Measurements from ENCODE around the gene KIRREL3.

The KIRREL3 gene

DNA sequence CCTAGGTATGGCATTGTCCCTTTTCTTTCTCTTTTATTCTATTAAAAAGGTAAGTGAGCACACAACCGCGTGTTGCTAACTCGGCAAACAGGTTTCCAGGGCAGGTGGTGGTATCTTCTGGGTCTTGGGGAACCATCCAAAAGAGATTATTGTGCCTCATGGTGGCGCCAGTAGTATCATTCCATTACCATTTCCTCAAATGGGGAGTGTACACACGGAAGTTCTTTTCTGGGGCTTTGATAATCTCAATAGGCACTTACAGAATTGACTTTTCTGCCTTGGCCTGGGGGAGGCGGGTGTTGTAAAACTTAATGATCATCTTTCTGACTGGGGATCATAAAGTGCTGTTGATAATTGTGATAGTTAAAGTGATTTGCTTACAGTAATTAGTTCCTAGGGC lies 234.1 kb downstream of the KIRREL3 start:
- no peak for DNase-seq

DNA sequence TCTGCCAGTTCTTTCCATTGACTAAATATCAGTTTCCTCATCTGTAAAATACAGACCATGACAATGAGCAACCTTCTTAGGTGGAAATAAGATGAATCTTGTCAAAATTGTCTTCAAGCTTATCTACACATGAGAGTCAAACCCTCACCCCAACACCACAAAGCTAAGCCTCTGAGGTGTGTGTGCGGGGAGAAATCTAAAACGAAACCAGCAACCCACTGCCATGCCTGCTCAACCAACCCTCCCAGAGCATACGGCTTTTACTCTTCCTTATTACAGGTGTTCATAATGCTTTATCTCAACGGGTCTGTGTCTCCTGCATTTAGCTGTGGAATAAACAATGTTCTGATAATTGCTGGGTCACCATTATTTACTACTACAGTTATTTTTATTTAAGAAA lies 235.4 kb downstream of the KIRREL3 start:
- DNase-seq = no peak

DNA sequence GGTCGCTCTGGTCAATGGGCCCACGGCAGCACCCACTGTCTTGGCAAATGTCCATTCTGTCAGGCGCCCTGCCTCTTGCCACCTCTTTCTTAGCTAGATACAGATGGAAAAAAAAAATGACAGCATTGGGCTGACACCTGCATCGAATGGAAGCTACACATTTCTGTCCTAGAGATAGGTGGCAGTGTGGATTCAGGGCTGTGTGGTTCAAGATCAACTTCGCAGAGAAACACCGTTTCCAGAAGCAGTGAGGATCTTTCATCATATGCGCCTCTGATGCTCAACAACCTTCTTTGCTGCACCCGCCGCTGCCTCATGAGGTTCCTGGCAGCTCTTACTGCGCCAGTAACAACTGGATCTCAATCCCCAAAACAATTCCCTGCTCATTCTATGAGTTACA lies 236.3 kb downstream of the KIRREL3 start:
- DNase-seq = peak; percentile 16

DNA sequence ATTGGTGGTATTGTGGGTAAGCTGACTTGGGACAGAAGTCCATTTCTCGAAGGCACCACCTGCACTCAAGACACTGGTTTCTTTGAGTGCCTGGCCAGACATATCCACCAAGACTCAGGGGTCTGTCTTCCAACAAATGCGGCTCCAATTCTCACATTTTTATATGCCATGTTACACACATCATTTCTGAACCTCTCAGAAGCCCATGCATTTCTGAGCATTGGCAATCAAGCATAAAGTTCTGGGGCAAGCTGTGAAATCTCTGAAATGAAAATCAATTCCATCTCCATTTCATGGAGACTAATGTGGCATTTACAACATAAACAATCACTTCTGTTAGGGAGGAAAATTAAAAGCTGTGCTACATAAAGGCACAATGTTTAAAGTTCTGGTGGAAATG lies 243.7 kb downstream of the KIRREL3 start:
- DNase-seq = no peak

DNA sequence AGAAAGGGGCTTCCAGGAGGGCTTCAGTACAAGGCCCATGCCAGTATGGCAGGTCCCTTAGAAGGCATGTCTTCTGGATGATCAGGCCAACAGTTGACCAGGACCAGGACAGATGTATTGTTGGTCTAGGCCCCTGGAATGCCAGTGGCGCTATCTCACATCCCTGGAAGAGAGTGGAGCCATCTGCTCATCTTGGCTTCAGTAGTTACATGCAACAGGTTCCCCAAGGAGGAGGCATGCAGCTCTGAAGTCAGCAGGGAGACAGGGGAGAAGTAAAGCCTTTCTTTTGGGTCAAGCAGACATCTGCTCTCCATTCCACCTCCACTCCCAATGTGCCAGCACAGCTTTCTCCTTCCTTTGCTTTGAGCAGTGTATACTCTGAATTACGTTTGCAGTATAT lies 244.1 kb downstream of the KIRREL3 start:
- DNase-seq = no peak

DNA sequence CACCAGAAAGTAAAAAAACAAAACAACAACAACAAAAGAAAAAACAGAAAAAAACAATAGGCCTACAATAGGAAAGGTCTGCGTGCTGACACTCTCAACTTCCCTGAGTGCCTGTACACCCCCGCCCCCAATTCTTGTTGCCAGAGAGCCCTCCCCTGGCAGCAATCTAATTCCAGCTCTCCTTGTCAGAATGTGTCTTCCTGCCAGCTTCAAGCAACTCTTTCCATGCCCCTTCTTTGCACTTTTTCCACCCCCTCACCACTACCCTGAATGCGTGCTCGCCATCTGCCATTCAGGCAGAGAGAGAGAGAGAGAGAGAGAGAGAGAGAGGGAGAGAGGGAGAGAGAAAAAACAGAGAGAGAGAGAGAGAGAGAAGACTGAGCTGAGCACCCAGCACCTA lies 245.0 kb downstream of the KIRREL3 start:
- DNase-seq = no peak

DNA sequence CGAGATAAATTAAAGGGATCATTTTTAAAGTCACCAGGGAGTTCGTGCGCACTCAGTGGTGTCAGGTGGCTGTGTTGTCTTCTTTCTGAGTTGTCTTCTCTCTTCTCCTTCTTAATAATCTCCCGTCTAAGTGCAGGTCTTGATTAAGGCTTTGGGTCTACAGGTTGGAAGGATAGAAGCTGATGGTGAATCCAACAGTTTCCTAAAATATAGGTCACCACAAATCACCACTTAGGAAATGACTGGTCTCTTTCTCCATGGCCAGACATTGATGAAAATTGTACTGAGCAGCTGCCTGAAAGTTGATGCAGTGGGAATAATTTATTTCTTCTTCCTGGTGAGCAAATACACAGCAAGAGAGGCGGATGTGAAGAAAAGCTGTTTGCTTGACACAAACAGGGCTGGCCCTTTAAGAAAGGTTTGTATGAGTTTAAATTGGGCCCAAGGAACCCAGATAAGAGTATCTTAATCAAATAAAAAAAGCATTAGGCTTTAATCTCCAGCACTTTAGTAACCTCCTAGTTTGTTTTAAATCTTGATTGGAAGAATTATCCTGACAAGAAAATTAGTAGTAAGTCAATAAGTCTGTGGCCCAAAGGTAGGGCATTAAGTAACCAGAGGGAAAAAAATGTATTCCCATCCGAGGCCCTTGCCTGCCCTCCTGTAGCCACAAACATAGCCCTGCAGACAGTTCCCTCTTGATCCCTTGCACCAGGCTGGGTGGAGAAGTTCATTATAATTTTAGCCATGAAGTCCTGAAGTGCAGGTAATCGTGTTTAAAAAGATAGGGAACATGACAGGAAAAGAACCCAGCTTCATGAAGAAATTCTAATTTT lies 245.8 kb downstream of the KIRREL3 start:
- DNase-seq = no peak

DNA sequence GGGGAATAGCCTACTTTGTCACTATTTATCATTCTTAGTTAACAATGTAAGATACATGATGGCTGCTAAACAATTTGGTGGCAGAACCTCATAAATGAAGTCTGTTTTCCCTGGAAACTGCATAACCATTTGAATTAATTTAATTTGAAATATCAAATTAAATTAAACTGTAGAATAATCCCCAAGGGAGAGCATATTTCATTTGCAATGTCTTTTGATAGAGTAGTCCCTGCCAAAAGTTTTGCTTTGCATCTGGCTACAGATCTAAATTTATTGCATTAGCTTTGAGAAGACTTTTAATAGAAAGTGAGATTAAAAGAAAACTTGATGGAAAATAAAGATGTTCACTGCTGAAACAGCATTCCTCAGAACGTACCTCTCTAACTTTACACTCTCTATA lies 246.6 kb downstream of the KIRREL3 start:
- no peak for DNase-seq

DNA sequence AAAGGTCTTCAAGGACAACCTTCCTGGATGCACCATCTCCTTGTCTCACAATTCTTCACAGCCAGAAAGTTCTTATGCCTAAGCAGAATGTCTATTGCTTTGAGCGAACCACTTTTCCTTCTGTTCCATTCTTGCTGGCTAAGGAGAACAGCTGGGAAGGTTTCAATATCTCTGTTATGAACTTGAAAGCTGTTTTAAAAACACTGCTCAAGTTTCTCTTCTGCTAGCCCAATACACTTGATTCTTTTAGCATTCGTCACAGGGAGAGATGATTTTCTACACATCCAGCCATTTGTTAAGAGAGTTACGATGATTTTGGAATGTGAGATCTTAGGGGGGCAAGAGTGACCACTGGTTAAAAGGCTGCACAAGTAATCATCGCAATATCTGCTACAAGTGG lies 249.3 kb downstream of the KIRREL3 start:
- no peak for DNase-seq

DNA sequence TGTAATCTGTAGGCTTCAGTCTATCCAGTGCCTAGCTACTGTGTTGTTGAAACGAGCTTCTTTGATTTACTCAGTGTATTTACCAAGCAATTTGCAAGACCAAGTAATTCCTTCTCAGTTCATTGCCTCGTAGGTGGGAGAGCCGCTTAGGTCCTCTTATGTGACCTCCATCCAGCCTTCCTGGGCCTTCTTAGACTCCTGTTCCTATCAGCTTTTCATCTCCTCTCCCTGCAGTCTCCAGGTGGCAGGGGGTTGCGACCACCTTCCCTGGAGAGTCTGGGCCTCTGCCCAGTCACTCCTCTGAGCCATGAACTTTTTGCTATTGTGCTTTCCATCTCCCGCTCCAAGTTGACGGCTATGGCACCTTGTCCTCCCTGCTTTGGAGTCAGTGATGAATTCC lies 251.8 kb downstream of the KIRREL3 start:
- DNase-seq = no peak

DNA sequence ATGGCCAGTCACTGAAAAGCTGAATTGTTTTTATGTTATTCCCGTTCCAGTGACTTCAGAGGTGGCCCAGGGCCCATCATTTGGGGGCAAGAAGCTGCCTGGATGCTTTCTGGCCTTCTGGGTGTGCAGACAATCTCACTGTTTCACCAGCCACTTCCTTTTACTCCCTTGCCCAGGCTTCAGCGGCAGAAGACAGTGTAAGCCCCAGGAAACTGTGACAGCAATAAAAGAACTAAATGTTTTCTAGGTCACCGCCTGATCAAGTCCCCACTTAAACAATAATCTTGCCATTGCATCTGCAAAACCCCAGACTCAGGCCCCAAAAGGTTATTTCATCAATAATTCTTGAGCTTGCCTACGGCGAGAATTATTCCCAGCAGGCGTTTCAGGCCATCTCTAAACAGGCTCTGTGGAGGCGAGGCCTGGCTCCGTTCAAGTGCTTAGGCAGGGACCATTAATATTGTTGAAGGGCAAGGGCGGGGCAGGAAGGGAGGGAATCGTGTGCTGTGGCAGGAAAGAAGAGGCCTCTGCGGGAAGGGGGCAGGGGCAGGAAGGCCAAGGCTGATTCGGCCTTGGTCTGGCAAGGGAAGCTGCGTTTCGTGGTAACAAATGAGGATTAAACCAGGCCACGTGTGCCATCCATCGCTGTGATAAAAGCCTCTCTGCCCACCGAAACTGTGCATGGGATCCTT lies 252.3 kb downstream of the KIRREL3 start:
- no peak for DNase-seq

DNA sequence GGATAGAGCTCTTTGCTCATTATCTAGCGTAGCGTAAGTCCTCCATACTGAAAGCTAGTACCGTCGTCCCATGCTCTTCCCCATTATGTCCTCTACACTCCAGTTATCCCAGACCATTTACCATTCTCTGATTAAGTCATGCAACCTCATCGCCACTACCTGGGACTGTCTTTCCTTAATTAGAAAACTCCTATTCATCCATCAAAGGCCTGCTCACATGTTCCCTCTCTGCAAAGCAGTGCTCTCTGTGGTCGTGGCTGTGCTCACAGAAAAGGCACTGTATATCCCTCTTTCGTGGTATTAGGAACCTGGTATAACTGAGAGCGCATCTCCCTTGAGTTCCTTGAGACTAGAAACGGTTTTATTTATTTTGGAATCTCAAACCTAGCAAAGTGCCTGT lies 253.3 kb downstream of the KIRREL3 start:
- DNase-seq = no peak

DNA sequence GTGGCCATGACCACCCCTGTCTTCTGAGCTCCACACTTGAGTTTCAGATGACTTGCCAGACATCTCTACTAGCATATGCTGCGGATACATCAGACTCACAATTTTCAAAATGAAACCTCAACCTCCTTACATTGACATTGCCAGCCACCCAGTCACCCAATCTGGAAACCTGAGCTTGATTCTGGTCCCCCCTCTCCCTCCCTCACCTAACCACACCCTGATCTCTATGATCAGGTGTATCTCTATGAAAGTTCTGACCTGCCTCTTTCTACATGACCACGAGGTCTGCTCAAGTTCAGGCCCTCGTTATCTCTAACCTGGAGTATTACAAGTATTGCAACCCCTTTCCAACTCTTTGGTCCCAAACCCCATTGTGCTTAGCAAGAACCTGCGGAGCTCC lies 254.1 kb downstream of the KIRREL3 start:
- DNase-seq = no peak

DNA sequence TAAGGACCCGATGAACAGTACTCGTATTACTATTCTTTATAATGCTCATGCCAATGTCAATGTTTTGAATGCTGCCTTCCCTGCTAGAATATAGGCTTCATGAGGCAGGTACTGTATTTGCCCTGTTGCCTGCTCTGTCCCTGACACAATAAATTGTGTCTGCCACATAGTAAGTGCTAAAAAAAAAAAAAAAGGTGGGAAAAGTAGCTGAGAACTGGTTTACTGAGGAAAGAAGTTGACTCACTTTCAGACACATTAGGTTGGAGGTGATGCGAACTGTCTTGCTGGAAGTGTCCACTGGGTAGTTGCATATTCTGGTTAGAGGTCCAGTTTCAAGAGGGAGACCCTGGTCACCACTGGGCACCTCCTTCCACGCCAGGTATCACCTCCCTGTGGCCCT lies 255.9 kb downstream of the KIRREL3 start:
- no peak for DNase-seq

DNA sequence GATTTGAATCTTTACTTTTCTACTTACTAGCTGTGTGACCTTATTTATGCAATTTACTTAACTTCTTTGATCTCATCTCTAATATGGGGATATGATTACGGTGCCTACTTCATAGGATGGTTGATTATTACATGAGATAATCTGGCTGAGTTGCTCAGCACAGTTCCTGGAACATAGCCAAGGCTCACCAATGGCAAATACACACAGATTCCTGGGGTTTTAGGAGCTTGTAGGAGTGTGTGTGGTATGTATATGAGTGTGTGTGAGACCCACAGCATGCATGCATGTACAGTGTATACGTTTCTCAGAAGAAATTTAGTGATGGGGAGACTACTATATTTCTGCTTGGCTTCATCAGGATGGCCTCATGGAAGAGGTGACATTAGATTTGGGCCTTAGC lies 256.9 kb downstream of the KIRREL3 start:
- DNase-seq = no peak

DNA sequence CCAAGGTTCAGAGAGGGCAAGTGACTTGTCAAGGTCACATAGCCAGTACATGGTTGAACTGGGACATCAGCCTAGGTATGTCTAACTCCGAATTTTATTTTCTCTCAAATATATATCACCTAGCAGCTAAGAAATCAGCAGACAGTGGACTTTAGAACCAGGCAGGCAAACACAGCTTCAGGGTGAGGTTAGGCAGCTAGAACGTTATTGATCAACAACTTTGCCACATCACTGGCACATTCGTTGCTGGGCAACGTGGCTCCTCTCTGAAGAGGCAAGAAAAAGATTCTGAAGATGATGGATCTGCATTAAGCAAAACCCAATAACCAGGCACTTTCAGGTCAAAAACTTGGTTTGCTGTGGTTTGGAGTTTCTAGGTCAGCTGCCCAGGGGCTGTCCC lies 258.0 kb downstream of the KIRREL3 start:
- DNase-seq = no peak

DNA sequence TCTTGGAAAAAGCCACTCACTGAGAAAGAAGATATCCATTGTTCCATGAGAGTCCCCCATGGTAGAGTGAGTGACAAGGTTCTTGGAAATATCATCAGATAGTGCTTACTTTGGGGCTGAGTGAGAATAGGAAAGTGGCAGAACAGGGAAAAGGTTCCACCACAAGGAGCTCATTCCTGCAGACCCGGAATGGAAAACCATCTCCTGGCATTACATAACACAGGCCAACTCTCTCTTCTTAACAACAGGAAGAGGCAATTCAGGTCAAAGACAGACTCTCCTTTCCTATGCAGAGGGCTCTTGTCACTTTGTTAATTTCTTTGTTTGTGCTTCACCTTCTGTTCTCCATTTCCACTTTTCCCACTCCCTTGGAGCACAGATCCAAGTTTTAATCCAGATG lies 259.7 kb downstream of the KIRREL3 start:
- DNase-seq = no peak

DNA sequence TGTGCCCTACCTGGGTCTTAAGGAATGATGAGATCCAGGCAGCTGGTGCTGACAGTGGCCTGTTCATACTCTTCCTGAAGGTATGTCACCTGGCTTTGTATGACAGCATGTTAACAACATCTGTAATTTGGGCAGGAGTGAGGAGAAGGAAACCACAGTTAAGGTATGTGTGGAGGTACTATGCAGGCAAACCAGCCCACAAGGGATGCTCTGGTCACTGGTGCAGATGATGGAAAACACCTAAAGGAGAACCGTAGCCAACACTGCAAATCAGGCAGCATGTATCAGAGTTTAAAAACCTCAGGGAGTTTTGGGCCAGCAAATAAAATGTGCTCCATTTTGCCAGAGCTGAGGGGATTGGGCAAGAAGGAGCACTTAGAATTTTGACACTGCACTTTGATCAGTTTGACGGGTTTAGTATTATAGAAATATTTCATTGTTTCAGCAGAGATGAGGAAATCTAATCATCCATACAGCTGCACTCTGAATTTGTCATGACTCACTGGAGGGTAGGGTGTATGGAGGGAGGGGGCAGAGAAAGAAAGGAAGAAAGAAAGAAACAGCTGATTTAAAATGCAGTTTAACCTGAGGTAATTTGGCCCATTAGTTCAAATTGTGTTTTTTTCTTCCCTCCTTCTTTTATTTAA lies 260.9 kb downstream of the KIRREL3 start:
- no peak for DNase-seq

DNA sequence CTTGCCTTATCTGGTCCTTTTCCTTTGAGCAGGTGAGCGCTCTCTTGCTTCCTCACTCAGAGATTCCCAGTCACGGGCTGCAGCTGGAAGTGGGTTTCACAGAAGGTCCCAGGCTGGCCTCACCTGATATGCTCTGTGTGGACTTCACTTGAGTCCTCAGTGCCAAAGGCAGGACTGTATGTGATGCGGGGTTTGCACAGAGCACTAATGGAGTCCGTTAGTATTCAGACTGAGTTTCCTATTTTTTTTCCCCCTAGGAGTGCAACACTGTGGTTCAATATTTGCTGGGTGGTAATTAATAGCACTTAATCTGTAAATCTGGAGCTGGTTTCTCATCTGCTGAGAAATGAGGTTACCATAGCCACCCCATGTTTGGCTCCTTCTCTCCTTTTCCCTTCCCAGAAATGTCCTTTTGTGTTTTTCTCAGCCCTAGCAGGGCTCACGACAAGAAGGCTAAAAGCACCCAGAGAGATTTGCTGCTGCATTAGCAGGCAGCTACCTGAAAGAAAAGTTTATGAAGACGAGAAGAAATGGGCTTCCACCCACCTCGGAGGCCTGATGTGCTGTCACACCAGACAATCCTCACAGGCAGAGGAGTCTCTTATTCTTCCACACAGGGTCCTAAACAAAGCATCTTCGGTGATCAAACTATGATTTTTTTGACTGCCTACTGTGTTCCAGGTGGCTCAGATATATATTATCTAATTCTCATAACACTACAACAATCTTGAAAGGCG lies 262.1 kb downstream of the KIRREL3 start:
- DNase-seq = no peak

DNA sequence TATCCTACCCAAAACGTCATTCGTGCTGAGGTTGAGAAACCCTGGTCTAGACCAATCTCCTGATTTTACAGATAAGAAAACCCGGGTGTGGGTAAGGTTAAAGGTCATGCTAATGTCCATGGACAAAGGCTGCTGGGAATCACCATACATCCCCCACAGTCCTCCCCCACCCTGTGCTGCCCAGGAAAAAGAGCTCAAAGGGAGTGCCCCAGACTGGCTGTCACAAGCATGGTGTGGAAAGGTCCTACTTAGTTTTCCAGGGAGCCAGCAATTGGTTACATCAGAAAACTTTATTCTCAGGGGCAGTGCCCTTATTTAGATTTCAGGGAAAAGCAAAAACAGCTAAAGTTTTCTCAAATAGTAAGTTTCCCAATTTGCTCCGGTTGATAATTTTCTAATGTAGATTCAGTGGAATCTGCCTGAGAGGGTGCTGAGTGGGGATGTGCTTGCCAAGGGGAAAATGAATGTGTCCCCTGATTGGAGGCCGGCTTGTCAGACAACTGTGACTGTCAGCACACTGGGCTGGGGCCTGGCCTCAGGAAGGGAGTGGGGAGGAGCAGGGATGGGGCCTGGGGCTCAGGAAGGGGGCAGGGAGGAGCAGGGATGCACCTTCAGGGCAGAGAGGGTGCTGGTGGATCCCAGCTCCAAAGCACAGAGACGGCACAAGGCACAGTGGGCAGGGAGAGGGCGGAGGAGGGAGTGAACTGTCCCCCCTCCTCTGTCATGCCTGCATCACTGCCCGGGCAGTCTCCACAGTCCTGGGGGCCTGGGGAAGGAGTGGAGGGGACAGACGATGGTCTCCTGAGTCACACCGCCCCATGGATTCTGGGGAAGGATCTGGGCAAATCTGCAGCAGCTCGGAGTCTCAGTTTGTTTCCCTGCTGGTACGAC lies 263.6 kb downstream of the KIRREL3 start:
- no peak for DNase-seq

DNA sequence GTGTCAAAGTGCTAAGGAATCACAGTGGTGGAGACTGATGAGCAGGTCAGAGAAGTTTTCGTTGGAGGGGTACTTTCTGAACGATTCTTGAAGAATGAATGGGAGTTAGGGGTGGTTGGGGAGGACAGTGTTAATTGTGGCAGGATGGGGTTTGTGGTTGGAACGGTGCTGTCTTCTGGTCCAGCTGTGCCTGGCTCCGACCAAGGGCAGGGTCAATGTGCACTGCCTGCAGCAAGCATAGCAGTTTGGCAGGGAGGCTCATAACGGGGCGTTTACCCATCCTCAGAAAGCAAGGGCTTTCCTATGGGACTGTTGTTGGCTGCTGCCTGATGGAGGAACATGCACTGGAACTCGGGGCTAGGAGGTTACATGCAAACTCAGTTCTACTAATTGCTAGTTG lies 265.8 kb downstream of the KIRREL3 start:
- DNase-seq = no peak

DNA sequence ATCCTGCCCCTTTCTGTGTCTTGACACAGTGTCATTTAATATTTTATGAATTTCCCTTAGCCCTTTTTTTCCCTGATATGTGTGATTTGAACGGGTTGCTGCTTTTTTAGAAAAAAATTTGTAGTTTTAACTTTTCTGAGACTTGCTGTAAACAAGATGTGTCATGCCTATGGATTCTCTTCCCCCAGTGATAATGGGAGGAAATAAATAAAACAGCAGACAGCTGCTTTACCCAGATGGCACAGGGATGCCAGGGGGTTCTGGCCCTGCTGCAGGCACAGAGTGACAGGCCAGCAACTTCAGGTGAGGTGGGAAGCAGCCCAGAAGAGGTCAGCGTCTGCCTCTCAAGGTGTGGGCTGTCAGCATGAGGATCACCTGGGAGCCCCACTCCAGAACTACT lies 266.9 kb downstream of the KIRREL3 start:
- DNase-seq = no peak

All from OCI-M1 (cell line).